Activated CD4-positive, alpha-beta T cell treated with anti-CD3 and anti-CD28 coated beads for 36 hours (primary cell): Measurements from ENCODE around the gene PPP1R12C. TPM values are rescaled to one million over a fixed set of nuclear protein-coding genes. Genes with fewer than 3 reads are reported as not detected.

Experiments
- ATAC-seq: fragments of 200-7000 bp; cut with Tn5 transposase; one replicate; pipeline ENCODE4 v1.10.0; 2021; ENCODE audit warnings: mild to moderate bottlenecking, moderate library complexity
- CTCF ChIA-PET: fragments of 350-600 bp; sonication (Branson Sonifier 250); formaldehyde crosslinking; loops from one replicate; lab custom pipeline; 2021; ENCODE audit warnings: antibody characterized with exemption; lab: Charles Lee
- POLR2A ChIA-PET: fragments of 350-600 bp; sonication (Branson Sonifier 250); formaldehyde crosslinking; loops from one replicate; lab custom pipeline; 2021; ENCODE audit warnings: antibody characterized with exemption, inconsistent platforms; lab: Charles Lee
- DNase-seq: peaks from one replicate; pipeline ENCODE4 v3.0.0-alpha.2; 2020
- H3K27ac Mint-ChIP-seq: one replicate; pipeline ENCODE4 v1.8.0; 2021; ENCODE audit warnings: mixed read lengths
- H3K27me3 Mint-ChIP-seq: one replicate; pipeline ENCODE4 v1.8.0; 2021; ENCODE audit warnings: mixed read lengths
- H3K36me3 Mint-ChIP-seq: one replicate; pipeline ENCODE4 v1.8.0; 2021; ENCODE audit warnings: low read depth, mixed read lengths
- H3K4me1 Mint-ChIP-seq: one replicate; pipeline ENCODE4 v1.8.0; 2021; ENCODE audit warnings: mixed read lengths
- H3K4me3 Mint-ChIP-seq: one replicate; pipeline ENCODE4 v1.8.0; 2021; ENCODE audit warnings: mild to moderate bottlenecking, moderate library complexity, mixed read lengths
- H3K9me3 Mint-ChIP-seq: one replicate; pipeline ENCODE4 v1.8.0; 2021; ENCODE audit warnings: low read depth, mixed read lengths
- intact Hi-C, 2 experiments: fragments of 100-400 bp; cut with DNase I in 1 of 2; cut with micrococcal nuclease in 1 of 2; formaldehyde crosslinking; loops; one replicate each; pipeline versions ENCODE4 v1.14.2 to v1.15.1; 2022 to 2024; cut with DNase I, micrococcal nuclease
- total RNA-seq, 2 experiments: library from RNA; stranded (reverse); gene quantifications; one replicate each; pipeline ENCODE4 v1.2.3, GENCODE V29; 2021

The PPP1R12C gene
- total RNA-seq, 2 experiments from 2014 or later, result 66.1 to 69.8 TPM

GRCh38 chr19:55086730-55087541, 30.5 kb downstream of the PPP1R12C start:
- peaks cover 22% of the 10 kb centered on the region for H3K4me1 Mint-ChIP-seq
- ChIA-PET CTCF (interaction anchor here (1.0 to 1.7 kb wide), 3 partner anchors 8 to 417 kb away, joined by 3 to 7 read pairs (median 4); partner anchors contain the start of gene PPP1R12C), POLR2A (no interaction called here)
- intact Hi-C loops, result no loop called here
- H3K36me3 Mint-ChIP-seq, result peaks cover 30% of the 10 kb centered on the region
- H3K9me3 Mint-ChIP-seq, result peaks cover 2% of the 10 kb centered on the region
- H3K27me3 Mint-ChIP-seq, result peaks cover 44% of the 10 kb centered on the region
- H3K27ac Mint-ChIP-seq, result no peak overlapping the region
- peak overlapping the region; percentile 19 for H3K4me3 Mint-ChIP-seq
- ATAC-seq (peak; percentile 66), DNase-seq (peak; percentile 71)

- Mint-ChIP-seq H3K27me3 (peaks cover 46% of the 10 kb centered on the region), H3K4me1 (peaks cover 24% of the 10 kb centered on the region), H3K4me3 (no peak overlapping the region), H3K36me3 (peaks cover 30% of the 10 kb centered on the region), H3K27ac (no peak overlapping the region), H3K9me3 (peaks cover 2% of the 10 kb centered on the region)
- CTCF ChIA-PET, result interaction anchor here (1.0 to 1.2 kb wide), 2 partner anchors 7 to 418 kb away, joined by 3 to 4 read pairs; no protein-coding TSS in a partner anchor
- intact Hi-C loops, result no loop called here
- ATAC-seq (no peak), DNase-seq (no peak)
- POLR2A ChIA-PET, result no interaction called here
Observed at GRCh38 chr19:55085923-55086715, 31.3 kb downstream of the PPP1R12C start.

GRCh38 chr19:55084416-55084815, 33.0 kb downstream of the PPP1R12C start:
- Mint-ChIP-seq H3K27ac (no peak overlapping the region), H3K36me3 (peaks cover 18% of the 10 kb centered on the region), H3K9me3 (peaks cover 2% of the 10 kb centered on the region), H3K4me3 (no peak overlapping the region), H3K27me3 (peaks cover 59% of the 10 kb centered on the region), H3K4me1 (peaks cover 37% of the 10 kb centered on the region)
- intact Hi-C loops, result loop anchor here in 1 of 2 experiments (5.0 kb wide), 1 partner anchor 78 kb away; no protein-coding TSS in a partner anchor
- no peak for ATAC-seq
- no peak for DNase-seq
- ChIA-PET CTCF (interaction anchor here (0.5 kb wide), 1 partner anchor 1482 kb away, joined by 3 read pairs; no protein-coding TSS in a partner anchor), POLR2A (no interaction called here)

- ChIA-PET CTCF (no interaction called here), POLR2A (no interaction called here)
- H3K4me3 Mint-ChIP-seq, result no peak overlapping the region
- intact Hi-C loops, result loop anchor here in 1 of 2 experiments (5.0 kb wide), 1 partner anchor 79 kb away; no protein-coding TSS in a partner anchor
- ATAC-seq (no peak), DNase-seq (no peak)
- peaks cover 33% of the 10 kb centered on the region for H3K4me1 Mint-ChIP-seq
- H3K36me3 Mint-ChIP-seq, result peaks cover 11% of the 10 kb centered on the region
- peaks cover 56% of the 10 kb centered on the region for H3K27me3 Mint-ChIP-seq
- peaks cover 2% of the 10 kb centered on the region for H3K9me3 Mint-ChIP-seq
- H3K27ac Mint-ChIP-seq, result no peak overlapping the region
Observed at GRCh38 chr19:55083004-55083850, 34.2 kb downstream of the PPP1R12C start.

GRCh38 chr19:55082020-55082851, 35.2 kb downstream of the PPP1R12C start:
- Mint-ChIP-seq H3K36me3 (peaks cover 3% of the 10 kb centered on the region), H3K27ac (no peak overlapping the region), H3K9me3 (peaks cover 2% of the 10 kb centered on the region), H3K4me3 (peak overlapping the region; percentile 69), H3K4me1 (peaks cover 23% of the 10 kb centered on the region), H3K27me3 (peaks cover 49% of the 10 kb centered on the region)
- ChIA-PET POLR2A (no interaction called here), CTCF (no interaction called here)
- intact Hi-C loops, result loop anchor here in 1 of 2 experiments (5.0 kb wide), 1 partner anchor 80 kb away; no protein-coding TSS in a partner anchor
- DNase-seq, result peak; percentile 74
- ATAC-seq, result peak; percentile 17

GRCh38 chr19:55081770-55082019, 35.7 kb downstream of the PPP1R12C start:
- intact Hi-C loops, result loop anchor here (1.0 to 5.0 kb wide), 13 partner anchors 18 to 1233 kb away; partner anchors contain the start of genes RDH13 (in 2 of the 2), FIZ1 (in 1 of the 2), HSPBP1 (in 1 of the 2) and ISOC2 (in 1 of the 2)
- Mint-ChIP-seq H3K27ac (no peak overlapping the region), H3K4me3 (peak overlapping the region; percentile 69), H3K27me3 (peaks cover 54% of the 10 kb centered on the region), H3K4me1 (peaks cover 22% of the 10 kb centered on the region), H3K36me3 (peaks cover 2% of the 10 kb centered on the region), H3K9me3 (peaks cover 2% of the 10 kb centered on the region)
- DNase-seq (no peak), ATAC-seq (no peak)
- ChIA-PET CTCF (interaction anchor here (0.6 kb wide), 1 partner anchor 1174 kb away, joined by 3 read pairs; no protein-coding TSS in a partner anchor), POLR2A (no interaction called here)

- CTCF ChIA-PET, result interaction anchor here (0.6 kb wide), 1 partner anchor 1174 kb away, joined by 3 read pairs; no protein-coding TSS in a partner anchor
- H3K27me3 Mint-ChIP-seq, result peaks cover 56% of the 10 kb centered on the region
- H3K36me3 Mint-ChIP-seq, result peaks cover 2% of the 10 kb centered on the region
- POLR2A ChIA-PET, result interaction anchor here (1.2 kb wide), 1 partner anchor 18 kb away, joined by 4 read pairs; the partner anchor contains the start of gene RDH13
- intact Hi-C loops, result loop anchor here (1.0 to 5.0 kb wide), 13 partner anchors 18 to 1234 kb away; partner anchors contain the start of genes RDH13 (in 2 of the 2), FIZ1 (in 1 of the 2), HSPBP1 (in 1 of the 2) and ISOC2 (in 1 of the 2)
- peak overlapping the region; percentile 31 for H3K27ac Mint-ChIP-seq
- peak overlapping the region; percentile 69 for H3K4me3 Mint-ChIP-seq
- DNase-seq (peak; percentile 95), ATAC-seq (peak; percentile 71)
- H3K9me3 Mint-ChIP-seq, result peaks cover 2% of the 10 kb centered on the region
- H3K4me1 Mint-ChIP-seq, result peaks cover 22% of the 10 kb centered on the region
Observed at GRCh38 chr19:55080968-55081769, 36.3 kb downstream of the PPP1R12C start.

- ATAC-seq (peak; percentile 83), DNase-seq (peak; percentile 90)
- intact Hi-C loops, result loop anchor here (2.0 to 5.0 kb wide), 7 partner anchors 18 to 1234 kb away; partner anchors contain the start of genes FIZ1 (in 1 of the 2), PPP6R1 (in 1 of the 2), RDH13 (in 1 of the 2) and TSEN34 (in 1 of the 2)
- POLR2A ChIA-PET, result interaction anchor here (1.2 kb wide), 1 partner anchor 18 kb away, joined by 4 read pairs; the partner anchor contains the start of gene RDH13
- Mint-ChIP-seq H3K4me3 (peak overlapping the region; percentile 69), H3K27ac (peak overlapping the region; percentile 76), H3K27me3 (peaks cover 49% of the 10 kb centered on the region), H3K4me1 (peaks cover 22% of the 10 kb centered on the region), H3K9me3 (peaks cover 2% of the 10 kb centered on the region), H3K36me3 (peaks cover 2% of the 10 kb centered on the region)
- CTCF ChIA-PET, result interaction anchor here (0.6 kb wide), 1 partner anchor 660 kb away, joined by 3 read pairs; no protein-coding TSS in a partner anchor
Observed at GRCh38 chr19:55080121-55080967, 37.1 kb downstream of the PPP1R12C start.
